GM12865 (cell line): Measurements from ENCODE around the gene MID1.

ENCODE experiments used
- DNase-seq: peaks from one replicate; pipeline ENCODE4 v3.0.0; 2010; ENCODE audit warnings: low read depth
- H3K4me3 ChIP-seq: 2 replicates; pipeline ENCODE4 v1.5.1; 2011; ENCODE audit warnings: mild to moderate bottlenecking, low read depth, low read length, control low read depth
- TF ChIP-seq, protein P1 (sequence below): IDR thresholded peaks from 2 replicates; pipeline ENCODE4 v1.5.1; 2011; ENCODE audit warnings: low read length, control low read depth, low read depth, inconsistent platforms; ENCODE audit not compliant: insufficient read depth; ENCODE audit errors: missing control alignments

The MID1 gene

GRCh38 chrX:10465254-10465653 lies 155.1 kb downstream of the MID1 start:
- TF ChIP-seq, protein P1, sequence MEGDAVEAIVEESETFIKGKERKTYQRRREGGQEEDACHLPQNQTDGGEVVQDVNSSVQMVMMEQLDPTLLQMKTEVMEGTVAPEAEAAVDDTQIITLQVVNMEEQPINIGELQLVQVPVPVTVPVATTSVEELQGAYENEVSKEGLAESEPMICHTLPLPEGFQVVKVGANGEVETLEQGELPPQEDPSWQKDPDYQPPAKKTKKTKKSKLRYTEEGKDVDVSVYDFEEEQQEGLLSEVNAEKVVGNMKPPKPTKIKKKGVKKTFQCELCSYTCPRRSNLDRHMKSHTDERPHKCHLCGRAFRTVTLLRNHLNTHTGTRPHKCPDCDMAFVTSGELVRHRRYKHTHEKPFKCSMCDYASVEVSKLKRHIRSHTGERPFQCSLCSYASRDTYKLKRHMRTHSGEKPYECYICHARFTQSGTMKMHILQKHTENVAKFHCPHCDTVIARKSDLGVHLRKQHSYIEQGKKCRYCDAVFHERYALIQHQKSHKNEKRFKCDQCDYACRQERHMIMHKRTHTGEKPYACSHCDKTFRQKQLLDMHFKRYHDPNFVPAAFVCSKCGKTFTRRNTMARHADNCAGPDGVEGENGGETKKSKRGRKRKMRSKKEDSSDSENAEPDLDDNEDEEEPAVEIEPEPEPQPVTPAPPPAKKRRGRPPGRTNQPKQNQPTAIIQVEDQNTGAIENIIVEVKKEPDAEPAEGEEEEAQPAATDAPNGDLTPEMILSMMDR = no peak
- no peak for DNase-seq

DNA sequence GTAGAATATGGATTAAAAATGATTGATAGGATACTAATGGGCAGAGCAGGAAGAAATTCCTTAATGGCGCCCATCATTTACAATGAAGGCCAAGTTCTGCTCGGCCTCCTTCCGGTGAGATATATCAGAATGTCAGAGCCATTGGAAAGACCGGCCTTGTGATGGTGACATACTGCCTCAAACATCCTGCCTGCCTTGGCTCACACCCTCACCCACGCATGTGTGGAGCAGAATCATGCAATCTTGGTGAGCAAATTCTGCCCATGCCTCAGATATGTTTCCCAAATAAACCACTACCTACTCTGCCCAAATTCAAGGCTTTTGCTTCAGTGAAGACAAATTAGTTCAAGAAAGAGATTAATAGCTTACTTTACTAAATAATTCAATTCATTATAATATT lies 163.3 kb downstream of the MID1 start:
- H3K4me3 ChIP-seq = no peak overlapping the region
- TF ChIP-seq, protein P1 = no peak
- DNase-seq = no peak

More at GRCh38 chrX:10465254-10465653, 155.1 kb downstream of the MID1 start:
- no peak overlapping the region for H3K4me3 ChIP-seq

DNA sequence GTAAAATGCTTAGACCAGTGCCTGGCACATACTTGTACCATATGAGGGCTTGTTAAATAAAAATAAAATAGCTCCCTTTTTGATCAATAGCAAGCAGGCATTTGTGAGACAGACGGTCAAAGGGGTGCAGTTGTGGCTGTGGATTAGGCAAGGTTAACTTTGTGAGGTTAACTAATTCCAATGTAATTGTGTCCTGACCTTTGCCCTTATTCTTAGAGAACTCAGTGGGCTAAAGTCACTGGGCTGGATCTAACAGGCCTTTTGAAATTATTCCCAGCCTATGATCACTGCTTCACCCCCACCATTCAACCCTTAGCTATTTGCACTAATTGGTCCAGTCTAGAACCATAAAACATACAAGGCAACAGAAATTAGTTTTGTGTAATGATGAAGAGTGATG lies 166.4 kb downstream of the MID1 start:
- no peak overlapping the region for H3K4me3 ChIP-seq
- TF ChIP-seq, protein P1 = no peak
- DNase-seq = no peak

GRCh38 chrX:10450959-10451355 lies 169.4 kb downstream of the MID1 start:
- TF ChIP-seq, protein P1 = no peak
- DNase-seq = no peak
- no peak overlapping the region for H3K4me3 ChIP-seq

DNA sequence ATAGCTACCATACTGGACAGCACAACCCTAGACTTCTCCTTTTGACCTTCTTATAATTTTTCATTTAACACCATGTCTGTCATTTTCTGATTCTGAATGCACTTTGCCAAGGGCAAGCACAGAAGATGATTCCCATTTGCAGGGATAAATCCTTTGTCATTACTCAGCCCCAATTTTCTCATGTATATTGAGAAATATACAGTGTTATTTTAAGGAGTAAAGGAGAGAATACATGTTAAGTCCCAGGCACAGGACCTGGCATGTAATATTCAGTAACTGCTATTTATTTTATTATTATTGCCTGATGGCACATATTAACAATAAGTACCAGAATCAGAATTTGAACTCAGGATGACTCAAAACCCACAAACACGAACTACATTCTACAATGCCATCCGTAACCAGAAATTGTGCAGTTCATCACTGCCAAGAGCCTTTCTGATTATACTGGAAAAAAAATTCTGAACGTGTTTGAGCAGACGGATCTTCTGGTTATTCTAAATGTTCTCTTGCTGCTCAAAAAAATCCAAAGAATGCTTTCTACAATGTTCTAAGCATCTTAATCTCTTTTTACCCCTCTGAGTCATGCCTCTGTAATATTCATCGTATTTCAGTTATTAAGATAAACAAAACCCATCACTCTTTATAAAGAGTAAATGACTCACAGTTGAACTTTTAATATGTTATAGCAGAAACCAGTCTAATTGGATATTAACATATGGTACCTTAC lies 170.0 kb downstream of the MID1 start:
- H3K4me3 ChIP-seq = no peak overlapping the region
- DNase-seq = no peak
- TF ChIP-seq, protein P1 = no peak

DNA sequence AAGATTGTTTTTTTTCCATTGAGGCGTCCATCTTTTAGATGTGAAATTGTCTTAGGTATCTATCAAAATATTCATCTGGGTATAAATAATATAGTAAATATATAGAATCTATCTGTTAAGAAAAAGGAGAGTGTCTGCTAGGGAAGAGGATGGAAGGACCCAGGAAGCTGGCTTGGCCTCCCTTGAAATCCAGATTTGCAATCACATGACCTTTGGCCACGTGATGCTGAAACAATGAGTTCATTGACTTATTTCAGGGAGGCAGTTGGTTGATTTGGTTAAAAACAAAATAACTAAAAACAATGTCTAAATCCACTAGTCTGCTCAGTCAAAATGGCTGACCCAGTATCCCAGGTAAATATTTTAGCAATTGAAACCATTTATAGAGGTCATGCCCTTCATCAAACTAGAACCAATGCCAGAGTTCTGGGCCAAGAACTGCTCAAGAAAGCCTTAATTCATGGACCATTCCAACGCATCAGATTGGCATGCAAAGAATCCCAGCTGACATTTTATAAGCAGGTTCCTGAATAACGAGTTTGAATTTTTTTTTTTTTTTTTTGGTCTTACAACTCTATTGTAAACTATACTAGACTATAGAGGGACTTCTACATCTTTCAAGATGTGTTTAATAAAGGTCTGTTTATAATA lies 172.7 kb downstream of the MID1 start:
- H3K4me3 ChIP-seq = no peak overlapping the region
- DNase-seq = no peak
- TF ChIP-seq, protein P1 = no peak
